IMR-90 (cell line): Measurements from ENCODE around the gene JAK1. TPM values are rescaled to one million over a fixed set of nuclear protein-coding genes. Genes with fewer than 3 reads are reported as not detected.

Source experiments
- ATAC-seq: fragments of 200-7000 bp; cut with Tn5 transposase; 2 replicates; pipeline ENCODE4 v1.9.1; 2020; ENCODE audit warnings: low read depth, mild to moderate bottlenecking, moderate library complexity
- BruUV-seq: library from RNA; stranded (reverse); fragments of 400-500 nt; replicated peaks from 2 replicates; lab custom pipeline; 2021; lab: Mats Ljungman, UMichigan
- CTCF ChIA-PET: fragments of 300-600 bp; formaldehyde crosslinking; extraction: SDS; loops from one replicate; lab custom pipeline; 2021; ENCODE audit warnings: antibody characterized with exemption; lab: Yijun Ruan, JAX
- POLR2A ChIA-PET: fragments of 300-600 bp; sonication (Branson Sonifier 250); formaldehyde crosslinking; loops from one replicate; lab custom pipeline; 2022; ENCODE audit warnings: antibody characterized with exemption; ENCODE audit not compliant: unreplicated experiment; lab: Charles Lee
- DNase-seq: peaks from one replicate; pipeline ENCODE4 v3.0.0; 2013
- H2AFZ ChIP-seq: replicated peaks from 2 replicates; pipeline ENCODE3; 2013; ENCODE audit warnings: low read length, mild to moderate bottlenecking; ENCODE audit not compliant: poor library complexity
- H2AK5ac ChIP-seq: 2 replicates; pipeline ENCODE4 v1.6.1; 2013; ENCODE audit warnings: low read depth, low read length, inconsistent platforms
- H2AK9ac ChIP-seq: replicated peaks from 2 replicates; pipeline ENCODE3; 2013; ENCODE audit warnings: mild to moderate bottlenecking, low read depth, low read length, moderate library complexity; ENCODE audit not compliant: poor library complexity
- H2BK120ac ChIP-seq: 2 replicates; pipeline ENCODE4 v1.6.1; 2013; ENCODE audit warnings: low read depth, low read length, inconsistent platforms
- H2BK15ac ChIP-seq: 3 replicates; pipeline ENCODE4 v1.6.1; 2013; ENCODE audit warnings: low read depth, low read length, inconsistent platforms
- H2BK20ac ChIP-seq: 2 replicates; pipeline ENCODE4 v1.6.1; 2013; ENCODE audit warnings: low read depth, mild to moderate bottlenecking, inconsistent platforms, low read length, moderate library complexity
- H2BK5ac ChIP-seq: 2 replicates; pipeline ENCODE4 v1.6.1; 2013; ENCODE audit warnings: mild to moderate bottlenecking, low read depth, low read length, inconsistent platforms; ENCODE audit not compliant: poor library complexity, severe bottlenecking
- H3K14ac ChIP-seq: replicated peaks from 2 replicates; pipeline ENCODE4 v1.6.1; 2013; ENCODE audit warnings: low read depth, low read length, inconsistent platforms
- H3K18ac ChIP-seq: 2 replicates; pipeline ENCODE4 v1.6.1; 2013; ENCODE audit warnings: low read depth, low read length, control low read depth
- H3K23ac ChIP-seq: 2 replicates; pipeline ENCODE4 v1.6.1; 2013; ENCODE audit warnings: low read depth, low read length, inconsistent platforms
- H3K27ac ChIP-seq: 2 replicates; pipeline ENCODE4 v1.5.1; 2013; ENCODE audit warnings: mild to moderate bottlenecking, control low read depth, low read length; ENCODE audit not compliant: insufficient read depth
- H3K27me3 ChIP-seq: 2 replicates; pipeline ENCODE4 v1.6.1; 2013; ENCODE audit warnings: low read length; ENCODE audit not compliant: control insufficient read depth, insufficient read depth
- H3K36me3 ChIP-seq: 2 replicates; pipeline ENCODE4 v1.6.1; 2013; ENCODE audit warnings: low read length, mixed read lengths; ENCODE audit not compliant: control insufficient read depth, insufficient read depth
- H3K4ac ChIP-seq: 2 replicates; pipeline ENCODE4 v1.6.1; 2013; ENCODE audit warnings: low read depth, low read length, inconsistent platforms
- H3K4me1 ChIP-seq: 2 replicates; pipeline ENCODE4 v1.6.1; 2013; ENCODE audit warnings: low read length, mixed read lengths; ENCODE audit not compliant: control insufficient read depth, insufficient read depth
- H3K4me2 ChIP-seq: 2 replicates; pipeline ENCODE4 v1.6.1; 2013; ENCODE audit warnings: low read depth, mild to moderate bottlenecking, control low read depth, low read length, moderate library complexity
- H3K4me3 ChIP-seq: 2 replicates; pipeline ENCODE4 v1.5.1; 2013; ENCODE audit warnings: low read depth, mild to moderate bottlenecking, control low read depth, low read length, moderate library complexity; ENCODE audit not compliant: insufficient read depth
- H3K56ac ChIP-seq: 2 replicates; pipeline ENCODE4 v1.6.1; 2013; ENCODE audit warnings: low read length, inconsistent platforms; ENCODE audit not compliant: insufficient read depth; ENCODE audit errors: extremely low read depth
- H3K79me1 ChIP-seq, 2 experiments: 2 replicates each; pipeline ENCODE4 v1.6.1; 2013; ENCODE audit warnings: low read length in 2 of 2, inconsistent platforms in 1 of 2, low read depth in 1 of 2
- H3K9ac ChIP-seq: 2 replicates; pipeline ENCODE4 v1.6.1; 2013; ENCODE audit warnings: low read depth, low read length, control low read depth
- H3K9me1 ChIP-seq: 2 replicates; pipeline ENCODE4 v1.6.1; 2013; ENCODE audit warnings: low read length, inconsistent platforms; ENCODE audit not compliant: insufficient read depth
- H3K9me3 ChIP-seq: 2 replicates; pipeline ENCODE4 v1.6.1; 2013; ENCODE audit warnings: low read length; ENCODE audit not compliant: control insufficient read depth, insufficient read depth
- H4K20me1 ChIP-seq: 2 replicates; pipeline ENCODE4 v1.6.1; 2013; ENCODE audit warnings: low read length, inconsistent platforms; ENCODE audit not compliant: insufficient read depth
- H4K5ac ChIP-seq: 2 replicates; pipeline ENCODE4 v1.6.1; 2013; ENCODE audit warnings: mild to moderate bottlenecking, low read depth, low read length, control low read depth
- H4K8ac ChIP-seq, 2 experiments: 2 replicates each; pipeline ENCODE4 v1.6.1; 2013; ENCODE audit warnings: low read depth in 2 of 2, low read length in 2 of 2, control low read depth in 1 of 2, inconsistent platforms in 1 of 2
- H4K91ac ChIP-seq: 2 replicates; pipeline ENCODE4 v1.6.1; 2013; ENCODE audit warnings: low read depth, low read length, inconsistent platforms; ENCODE audit not compliant: insufficient read depth
- CEBPB ChIP-seq: IDR thresholded peaks from 2 replicates; pipeline ENCODE4 v1.6.1; 2012; ENCODE audit warnings: low read depth, low read length, improper control_type of control experiment
- CHD1 ChIP-seq: IDR thresholded peaks from 2 replicates; pipeline ENCODE4 v1.6.1; 2012; ENCODE audit warnings: low read depth, low read length, improper control_type of control experiment
- FOS ChIP-seq: fragments of 150-350 bp; IDR thresholded peaks from 2 replicates; pipeline ENCODE4 v1.6.1; 2016; ENCODE audit warnings: low read depth, low read length
- MAZ ChIP-seq: IDR thresholded peaks from 2 replicates; pipeline ENCODE4 v1.6.1; 2012; ENCODE audit warnings: low read depth, mild to moderate bottlenecking, low read length, improper control_type of control experiment, moderate library complexity, borderline replicate concordance
- MXI1 ChIP-seq: IDR thresholded peaks from 2 replicates; pipeline ENCODE4 v1.6.1; 2012; ENCODE audit warnings: low read depth, mild to moderate bottlenecking, low read length, moderate library complexity, borderline replicate concordance
- POLR2A ChIP-seq: IDR thresholded peaks from 2 replicates; pipeline ENCODE4 v1.6.1; 2012; ENCODE audit warnings: mild to moderate bottlenecking, low read depth, low read length
- RAD21 ChIP-seq: IDR thresholded peaks from 2 replicates; pipeline ENCODE4 v1.6.1; 2012; ENCODE audit warnings: low read length, improper control_type of control experiment
- RCOR1 ChIP-seq: IDR thresholded peaks from 2 replicates; pipeline ENCODE4 v1.6.1; 2012; ENCODE audit warnings: mild to moderate bottlenecking, low read length, improper control_type of control experiment; ENCODE audit not compliant: insufficient replicate concordance
- RFX5 ChIP-seq: IDR thresholded peaks from 2 replicates; pipeline ENCODE4 v1.8.0; 2012; ENCODE audit warnings: low read depth, mild to moderate bottlenecking, low read length, moderate library complexity
- WGBS, 2 experiments: methylation state at CpG; one replicate each; pipeline versions ENCODE4 v1.1.5 to v1.1.7; 2013; ENCODE audit warnings: missing lambda C conversion rate in 2 of 2; ENCODE audit not compliant: insufficient read length in 1 of 2; ENCODE audit errors: extremely low coverage in 2 of 2; 5-methylcytosine and 5-hydroxymethylcytosine counted together
- dilution Hi-C: fragments of 300-500 bp; cut with HindIII; formaldehyde crosslinking; loops from one replicate; pipeline ENCODE4 v1.14.3; 2018; ENCODE audit warnings: low sequenced_read_pairs; ENCODE audit not compliant: unreplicated experiment
- in situ Hi-C: fragments of 300-500 bp; cut with MboI; formaldehyde crosslinking; loops from 3 replicates; pipeline ENCODE4 v1.14.3; 2019; ENCODE audit warnings: low sequenced_read_pairs, inconsistent platforms, mixed read lengths
- intact Hi-C: fragments of 100-400 bp; cut with micrococcal nuclease; formaldehyde crosslinking; loops from 2 replicates; pipeline ENCODE4 v1.10.0; 2022
- polyA plus RNA-seq, 3 experiments: library from polyadenylated mRNA; depleted of rRNA; stranded (reverse); fragments of >200 nt; gene quantifications; 2 replicates each; pipeline ENCODE4 v1.2.3, GENCODE V29; 2012; ENCODE audit warnings: low replicate concordance in 1 of 3
- total RNA-seq: library from RNA; depleted of rRNA; stranded (reverse); fragments of >200 nt; gene quantifications from 2 replicates; pipeline ENCODE4 v1.2.3, GENCODE V29; 2012
- TF ChIP-seq, protein P1 (sequence below): conservative IDR thresholded peaks from 2 replicates; pipeline ENCODE4 v1.5.1; 2012; ENCODE audit warnings: mild to moderate bottlenecking, low read depth, low read length, improper control_type of control experiment
- TF ChIP-seq, protein P2 (sequence below): fragments of 150-350 bp; IDR thresholded peaks from 2 replicates; pipeline ENCODE4 v1.6.1; 2017; ENCODE audit warnings: mild to moderate bottlenecking, antibody characterized with exemption, low read length, low read depth

JAK1 gene
- total and polyA plus RNA-seq, 2 of the 4 experiments (the other 2 are of a cell fraction): 76.9 to 103 TPM

DNA sequence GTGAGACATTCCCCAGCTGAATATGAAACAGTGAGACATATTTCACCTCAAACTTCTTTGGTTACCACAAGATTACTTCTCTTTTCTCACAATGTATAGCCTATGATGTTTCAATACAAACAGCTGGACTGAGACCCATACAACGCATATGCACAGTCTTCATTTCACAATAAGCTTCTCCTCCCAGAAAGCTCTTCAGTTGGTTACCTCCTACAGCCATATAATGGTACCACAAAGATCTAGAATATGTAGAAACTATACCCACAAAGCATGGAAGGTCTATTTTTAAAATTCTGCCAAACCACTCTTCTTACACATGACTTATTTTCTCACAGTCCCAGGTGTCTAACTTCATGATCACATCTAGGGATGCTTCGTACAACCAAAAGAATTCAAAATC is 70.8 kb downstream of the JAK1 start:
- no peak for TF ChIP-seq POLR2A
- no peak for TF ChIP-seq RCOR1
- no peak for TF ChIP-seq FOS
- no peak for TF ChIP-seq RFX5
- TF ChIP-seq, protein P1, sequence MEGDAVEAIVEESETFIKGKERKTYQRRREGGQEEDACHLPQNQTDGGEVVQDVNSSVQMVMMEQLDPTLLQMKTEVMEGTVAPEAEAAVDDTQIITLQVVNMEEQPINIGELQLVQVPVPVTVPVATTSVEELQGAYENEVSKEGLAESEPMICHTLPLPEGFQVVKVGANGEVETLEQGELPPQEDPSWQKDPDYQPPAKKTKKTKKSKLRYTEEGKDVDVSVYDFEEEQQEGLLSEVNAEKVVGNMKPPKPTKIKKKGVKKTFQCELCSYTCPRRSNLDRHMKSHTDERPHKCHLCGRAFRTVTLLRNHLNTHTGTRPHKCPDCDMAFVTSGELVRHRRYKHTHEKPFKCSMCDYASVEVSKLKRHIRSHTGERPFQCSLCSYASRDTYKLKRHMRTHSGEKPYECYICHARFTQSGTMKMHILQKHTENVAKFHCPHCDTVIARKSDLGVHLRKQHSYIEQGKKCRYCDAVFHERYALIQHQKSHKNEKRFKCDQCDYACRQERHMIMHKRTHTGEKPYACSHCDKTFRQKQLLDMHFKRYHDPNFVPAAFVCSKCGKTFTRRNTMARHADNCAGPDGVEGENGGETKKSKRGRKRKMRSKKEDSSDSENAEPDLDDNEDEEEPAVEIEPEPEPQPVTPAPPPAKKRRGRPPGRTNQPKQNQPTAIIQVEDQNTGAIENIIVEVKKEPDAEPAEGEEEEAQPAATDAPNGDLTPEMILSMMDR: no peak
- TF ChIP-seq, protein P2, sequence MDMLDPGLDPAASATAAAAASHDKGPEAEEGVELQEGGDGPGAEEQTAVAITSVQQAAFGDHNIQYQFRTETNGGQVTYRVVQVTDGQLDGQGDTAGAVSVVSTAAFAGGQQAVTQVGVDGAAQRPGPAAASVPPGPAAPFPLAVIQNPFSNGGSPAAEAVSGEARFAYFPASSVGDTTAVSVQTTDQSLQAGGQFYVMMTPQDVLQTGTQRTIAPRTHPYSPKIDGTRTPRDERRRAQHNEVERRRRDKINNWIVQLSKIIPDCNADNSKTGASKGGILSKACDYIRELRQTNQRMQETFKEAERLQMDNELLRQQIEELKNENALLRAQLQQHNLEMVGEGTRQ: no peak
- no peak for TF ChIP-seq CHD1
- no peak for TF ChIP-seq CEBPB
- TF ChIP-seq MAZ: no peak
- no peak for TF ChIP-seq RAD21
- no peak for TF ChIP-seq MXI1
- Histone ChIP-seq H2BK5ac (no peak overlapping the region), H3K4ac (no peak overlapping the region), H3K9me3 (no peaks in the 10 kb centered on the region), H3K36me3 (no peaks in the 10 kb centered on the region), H2BK20ac (no peak overlapping the region), H2AK9ac (no peak overlapping the region), H3K27me3 (no peaks in the 10 kb centered on the region), H3K9ac (no peak overlapping the region), H4K91ac (no peak overlapping the region), H4K8ac (no peak overlapping the region), H3K14ac (no peak overlapping the region), H2AK5ac (no peak overlapping the region), H3K18ac (no peak overlapping the region), H4K20me1 (peaks cover 76% of the 10 kb centered on the region), H3K9me1 (peaks cover 25% of the 10 kb centered on the region), H3K4me1 (peaks cover 17% of the 10 kb centered on the region), H4K5ac (no peak overlapping the region), H3K56ac (no peak overlapping the region), H3K4me3 (no peak overlapping the region), H3K23ac (no peak overlapping the region), H2AFZ (no peak overlapping the region), H2BK120ac (no peak overlapping the region), H3K79me1 (peaks cover 42 to 81% of the 10 kb centered on the region in 2 experiments), H3K4me2 (no peak overlapping the region), H3K27ac (no peak overlapping the region), H2BK15ac (no peak overlapping the region)
- DNase-seq (no peak), ATAC-seq (no peak)
- POLR2A ChIA-PET: no interaction called here
- in situ Hi-C loops (no loop called here), dilution Hi-C loops (no loop called here), intact Hi-C loops (loop anchor here (5.0 kb wide), 1 partner anchor 72 kb away; the partner anchor contains the start of gene JAK1)
- no TSS peak for BruUV-seq
- 100% methylated on average over 1 of the region's 2 CpGs; no CpG with 5 or more reads in 1 of the 2 experiments for WGBS, 2 experiments
- CTCF ChIA-PET: no interaction called here
